Measurements from ENCODE around the gene PSAPL1. TPM values are rescaled to one million over a fixed set of nuclear protein-coding genes. Genes with fewer than 3 reads are reported as not detected.

The PSAPL1 gene
- total RNA-seq, 1 experiment from 2014 or later = 0.05 TPM

DNA sequence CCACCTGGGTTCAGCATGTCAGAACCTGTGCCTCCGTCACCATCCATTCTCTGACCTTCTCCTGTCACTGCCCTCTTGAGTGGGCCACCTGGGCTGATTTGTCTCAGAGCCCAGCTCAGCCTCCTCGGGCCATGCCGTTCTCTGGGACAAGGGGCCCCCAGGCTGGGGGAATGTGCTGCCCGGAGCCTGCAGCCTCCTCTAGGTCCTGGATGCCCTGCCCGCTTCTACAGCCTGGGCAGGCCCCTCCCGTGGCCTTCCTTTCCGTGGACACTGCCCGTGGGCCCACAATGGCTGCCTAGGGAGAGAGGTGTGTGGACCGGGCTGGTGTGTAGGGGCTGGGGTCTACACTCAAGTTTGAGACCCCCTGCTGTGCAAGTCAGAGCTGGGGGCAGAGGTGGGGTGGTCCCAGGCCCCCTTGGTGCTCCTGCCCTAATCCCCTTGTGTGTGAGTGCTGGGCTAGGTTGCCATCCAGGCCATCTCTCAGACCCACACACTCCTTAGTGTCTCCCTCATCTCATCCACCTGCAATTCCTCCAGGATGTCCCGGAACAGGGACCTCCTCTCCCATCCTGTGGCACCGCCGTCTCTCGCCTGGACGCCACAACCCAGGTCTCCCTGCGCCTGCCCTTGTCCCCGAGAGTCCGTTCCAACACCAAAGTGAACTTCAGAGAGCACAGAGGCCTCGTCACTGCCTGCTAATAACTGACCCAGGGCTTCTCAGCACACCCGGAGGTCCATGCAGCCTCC, 12.4 kb downstream of the PSAPL1 start:
- H3K4me2 ChIP-seq (ENCODE audit: low read length) = no peak overlapping the region
- no TSS peak for BruUV-seq (replicated peaks)
- ChIA-PET CTCF (no interaction called here), RAD21 (ENCODE audit: low non-redundant PET in 1 of 2, low total read pairs in 2 of 2, uncharacterized antibody in 2 of 2, unreplicated experiment in 2 of 2) (no interaction called here), POLR2A (no interaction called here)
- no peaks in the 10 kb centered on the region for H3K9me2 ChIP-seq (ENCODE audit: insufficient read depth)
- no peak overlapping the region for H3K4me3 ChIP-seq (replicated peaks in 1 of 2; ENCODE audit: low read depth in 1 of 2, low read length in 2 of 2)
- intact Hi-C loops (cut with micrococcal nuclease) = no loop called here
- H3K4me1 ChIP-seq (ENCODE audit: control insufficient read depth in 1 of 2, insufficient read depth in 2 of 2, low read length in 2 of 2) = no peaks in the 10 kb centered on the region
- ATAC-seq = no peak; the same call in 1 of the 2 replicates
- TF ChIP-seq SIN3A (IDR thresholded peaks at IDR 0.05; ENCODE audit: low read depth) (no peak), TCF7L2 (IDR thresholded peaks at IDR 0.05; ENCODE audit: borderline replicate concordance, extremely low read depth, insufficient read depth, insufficient read length) (no peak), POLR2AphosphoS5 (IDR thresholded peaks at IDR 0.05; ENCODE audit: low read depth, low read length) (no peak)
- TF ChIP-seq, protein P1, sequence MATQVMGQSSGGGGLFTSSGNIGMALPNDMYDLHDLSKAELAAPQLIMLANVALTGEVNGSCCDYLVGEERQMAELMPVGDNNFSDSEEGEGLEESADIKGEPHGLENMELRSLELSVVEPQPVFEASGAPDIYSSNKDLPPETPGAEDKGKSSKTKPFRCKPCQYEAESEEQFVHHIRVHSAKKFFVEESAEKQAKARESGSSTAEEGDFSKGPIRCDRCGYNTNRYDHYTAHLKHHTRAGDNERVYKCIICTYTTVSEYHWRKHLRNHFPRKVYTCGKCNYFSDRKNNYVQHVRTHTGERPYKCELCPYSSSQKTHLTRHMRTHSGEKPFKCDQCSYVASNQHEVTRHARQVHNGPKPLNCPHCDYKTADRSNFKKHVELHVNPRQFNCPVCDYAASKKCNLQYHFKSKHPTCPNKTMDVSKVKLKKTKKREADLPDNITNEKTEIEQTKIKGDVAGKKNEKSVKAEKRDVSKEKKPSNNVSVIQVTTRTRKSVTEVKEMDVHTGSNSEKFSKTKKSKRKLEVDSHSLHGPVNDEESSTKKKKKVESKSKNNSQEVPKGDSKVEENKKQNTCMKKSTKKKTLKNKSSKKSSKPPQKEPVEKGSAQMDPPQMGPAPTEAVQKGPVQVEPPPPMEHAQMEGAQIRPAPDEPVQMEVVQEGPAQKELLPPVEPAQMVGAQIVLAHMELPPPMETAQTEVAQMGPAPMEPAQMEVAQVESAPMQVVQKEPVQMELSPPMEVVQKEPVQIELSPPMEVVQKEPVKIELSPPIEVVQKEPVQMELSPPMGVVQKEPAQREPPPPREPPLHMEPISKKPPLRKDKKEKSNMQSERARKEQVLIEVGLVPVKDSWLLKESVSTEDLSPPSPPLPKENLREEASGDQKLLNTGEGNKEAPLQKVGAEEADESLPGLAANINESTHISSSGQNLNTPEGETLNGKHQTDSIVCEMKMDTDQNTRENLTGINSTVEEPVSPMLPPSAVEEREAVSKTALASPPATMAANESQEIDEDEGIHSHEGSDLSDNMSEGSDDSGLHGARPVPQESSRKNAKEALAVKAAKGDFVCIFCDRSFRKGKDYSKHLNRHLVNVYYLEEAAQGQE (IDR thresholded peaks at IDR 0.05; ENCODE audit: low read depth) = no peak
- TF ChIP-seq, protein P2, sequence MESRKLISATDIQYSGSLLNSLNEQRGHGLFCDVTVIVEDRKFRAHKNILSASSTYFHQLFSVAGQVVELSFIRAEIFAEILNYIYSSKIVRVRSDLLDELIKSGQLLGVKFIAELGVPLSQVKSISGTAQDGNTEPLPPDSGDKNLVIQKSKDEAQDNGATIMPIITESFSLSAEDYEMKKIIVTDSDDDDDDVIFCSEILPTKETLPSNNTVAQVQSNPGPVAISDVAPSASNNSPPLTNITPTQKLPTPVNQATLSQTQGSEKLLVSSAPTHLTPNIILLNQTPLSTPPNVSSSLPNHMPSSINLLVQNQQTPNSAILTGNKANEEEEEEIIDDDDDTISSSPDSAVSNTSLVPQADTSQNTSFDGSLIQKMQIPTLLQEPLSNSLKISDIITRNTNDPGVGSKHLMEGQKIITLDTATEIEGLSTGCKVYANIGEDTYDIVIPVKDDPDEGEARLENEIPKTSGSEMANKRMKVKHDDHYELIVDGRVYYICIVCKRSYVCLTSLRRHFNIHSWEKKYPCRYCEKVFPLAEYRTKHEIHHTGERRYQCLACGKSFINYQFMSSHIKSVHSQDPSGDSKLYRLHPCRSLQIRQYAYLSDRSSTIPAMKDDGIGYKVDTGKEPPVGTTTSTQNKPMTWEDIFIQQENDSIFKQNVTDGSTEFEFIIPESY (IDR thresholded peaks at IDR 0.05; ENCODE audit: extremely low read depth, insufficient replicate concordance, low read length) = no peak
- no peaks in the 10 kb centered on the region for H3K79me2 ChIP-seq (ENCODE audit: insufficient read depth, low read length)
- H3K27me3 ChIP-seq (ENCODE audit: insufficient read depth, low read length) = no peaks in the 10 kb centered on the region
- H3K9me3 ChIP-seq (ENCODE audit: control insufficient read depth in 1 of 2, insufficient read depth in 1 of 2, low read depth in 1 of 2, low read length in 2 of 2) = no peaks in the 10 kb centered on the region; a peak in 1 of 4 replicates
- no peak overlapping the region for H3K27ac ChIP-seq (ENCODE audit: low read depth, low read length)
- no peaks in the 10 kb centered on the region for H3K36me3 ChIP-seq (ENCODE audit: control insufficient read depth in 1 of 2, insufficient read depth in 2 of 2, low read length in 2 of 2)
- no peak for DNase-seq (ENCODE audit: low read depth, low spot score)
- no peak overlapping the region for H3K9ac ChIP-seq (ENCODE audit: low read length)
- no peak overlapping the region for H2AFZ ChIP-seq (ENCODE audit: low read depth, low read length, poor library complexity, severe bottlenecking)
- H4K20me1 ChIP-seq (ENCODE audit: insufficient read depth) = no peaks in the 10 kb centered on the region
